ENCODE results near the gene GKAP1.
A peak's percentile ranks its signal among the peaks of the same experiment; 100 is the strongest.
"Not testable (repeated sequence)": the region's sequence is repeated elsewhere in the genome, so short reads cannot be mapped to it uniquely, and the experiment has no call there.

GKAP1 gene

DNA sequence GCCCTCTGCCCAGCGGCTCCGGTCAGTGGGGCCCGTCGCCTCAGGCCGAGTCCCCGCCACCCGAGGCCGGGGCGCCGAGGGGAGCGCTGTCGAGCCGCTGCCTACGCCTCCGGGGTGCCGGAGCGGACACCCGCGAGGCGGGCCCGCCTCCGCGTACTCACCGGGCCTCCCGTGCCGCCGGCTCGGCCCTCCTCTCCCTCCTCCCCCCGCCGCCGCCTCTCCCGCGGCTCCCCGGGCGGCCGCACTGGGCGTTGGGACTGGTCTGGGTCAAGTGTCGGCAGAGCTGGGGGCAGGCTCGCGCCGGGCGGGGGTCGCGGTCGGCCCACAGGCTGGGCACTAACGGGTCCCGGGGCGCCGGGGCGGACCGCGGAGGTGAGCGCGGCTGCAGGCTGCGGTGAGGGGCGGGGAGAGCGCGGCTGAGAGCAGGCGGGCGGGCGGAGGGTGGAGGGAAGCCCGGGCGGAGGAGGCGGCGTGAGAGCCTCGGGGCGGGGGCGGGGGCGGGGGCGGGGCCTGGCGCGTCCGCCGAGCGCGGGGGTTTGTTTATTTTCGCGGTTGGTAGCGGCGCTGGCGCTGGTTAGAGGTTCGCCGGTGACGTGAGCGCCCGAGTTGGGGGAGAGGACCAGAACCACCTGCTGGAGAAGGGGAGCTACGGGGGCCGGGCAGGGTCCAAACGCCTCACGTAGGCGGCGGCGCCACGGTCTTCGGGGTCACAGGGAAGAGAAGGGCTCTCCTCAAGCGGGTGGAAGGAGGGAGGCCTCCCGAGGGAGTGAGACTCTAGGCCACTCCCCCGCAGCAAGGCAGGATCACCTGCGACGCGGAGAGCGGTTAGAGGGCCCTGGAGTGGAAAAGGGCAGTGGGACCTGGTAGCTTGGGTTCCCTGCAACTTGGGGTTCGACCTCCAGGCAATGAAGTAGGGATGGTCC is at the start of gene GKAP1:
GKAP1 (minus strand) TSS at position 414 of the 923 bp plus-strand sequence. CDS start 11,252 bp downstream, outside the sequence.
- DNase-seq (ENCODE audit: low read depth in 1 of 2, low spot score in 1 of 2): peak; percentile 34 to 50

DNA sequence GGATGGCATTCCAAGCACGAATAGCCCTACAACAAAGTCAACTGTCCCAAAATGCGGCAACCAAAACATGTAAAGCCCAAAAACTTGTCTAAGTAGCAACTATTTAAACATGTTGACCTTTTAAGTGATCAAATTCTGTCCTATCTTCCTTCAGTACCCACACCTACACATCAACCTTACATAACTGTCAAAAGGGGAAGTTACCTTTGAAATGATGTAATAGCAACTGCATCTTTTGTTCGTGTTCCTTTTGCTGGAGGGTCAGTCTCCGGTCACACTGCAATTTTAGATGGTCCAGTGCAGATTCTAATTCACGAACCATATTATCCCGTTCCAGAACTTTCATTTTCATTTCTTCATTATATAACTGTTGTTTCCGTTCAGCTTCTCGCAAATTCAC is 32.3 kb upstream of the GKAP1 start:
- DNase-seq (ENCODE audit: low read depth in 1 of 2, low spot score in 1 of 2): not testable (repeated sequence)

- not testable (repeated sequence) for DNase-seq (ENCODE audit: low read depth in 1 of 2, low spot score in 1 of 2)
Observed at GRCh38 chr9:83837070-83837643, 19.6 kb upstream of the GKAP1 start.

- DNase-seq (ENCODE audit: low read depth in 1 of 2, low spot score in 1 of 2): not testable (repeated sequence)
Observed at GRCh38 chr9:83830426-83831071, 13.0 kb upstream of the GKAP1 start.

DNA sequence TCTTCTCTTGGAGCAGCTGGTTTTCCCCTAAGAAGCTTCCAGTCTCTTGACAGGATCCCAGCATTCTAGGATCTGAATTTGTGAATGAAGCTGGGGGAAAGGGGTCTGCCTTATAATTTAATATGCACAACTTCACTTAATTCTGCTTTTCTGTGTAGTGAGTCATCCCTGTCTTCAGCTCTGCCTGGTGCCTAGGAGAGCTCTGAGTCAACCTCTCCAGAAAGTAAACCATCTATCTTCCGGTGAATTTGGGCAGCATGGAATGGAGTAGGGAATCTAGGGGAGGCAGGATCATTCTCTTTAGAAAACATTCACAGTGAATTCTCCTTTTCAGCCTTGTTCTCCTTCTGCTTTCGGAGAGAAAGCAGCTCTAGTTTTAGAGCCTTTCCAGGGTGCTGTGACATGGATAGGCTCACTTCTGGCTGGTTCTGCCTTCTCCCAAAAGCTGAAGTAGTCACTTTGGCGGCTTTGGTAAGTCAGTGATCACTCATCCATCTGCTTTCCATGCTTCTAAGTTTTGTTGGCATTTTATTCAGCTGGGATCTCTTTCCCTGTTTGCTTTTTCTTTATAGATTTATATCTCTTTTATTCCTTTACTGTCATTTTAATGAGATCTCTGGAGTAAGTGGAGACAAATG is 7.5 kb upstream of the GKAP1 start:
- DNase-seq (ENCODE audit: low read depth in 1 of 2, low spot score in 1 of 2): not testable (repeated sequence)

DNA sequence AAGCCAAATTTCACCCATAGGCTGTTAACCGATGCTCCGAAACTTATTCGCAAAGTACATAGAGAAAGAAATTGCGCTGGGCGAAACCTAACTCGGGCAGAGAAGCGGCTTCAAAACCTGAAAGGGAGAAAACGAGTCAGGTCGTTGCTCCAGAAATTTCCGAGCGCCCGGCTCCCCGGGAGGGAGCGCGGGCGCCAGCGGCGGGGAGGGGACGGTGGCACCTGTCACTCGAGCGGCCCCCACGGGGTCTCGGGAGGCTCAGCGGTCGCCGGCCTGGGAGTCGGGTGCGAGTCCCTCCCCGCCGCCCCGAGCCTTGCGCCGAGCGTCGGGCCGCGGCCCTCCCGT is 586 bp downstream of the GKAP1 start:
- DNase-seq (ENCODE audit: low read depth in 1 of 2, low spot score in 1 of 2): peak; percentile 1 to 2

- not testable (repeated sequence) for DNase-seq (ENCODE audit: low read depth in 1 of 2, low spot score in 1 of 2)
Observed at GRCh38 chr9:83815120-83815519, 2.4 kb downstream of the GKAP1 start.

GRCh38 chr9:83809213-83809612 is 8.4 kb downstream of the GKAP1 start:
- DNase-seq (ENCODE audit: low read depth in 1 of 2, low spot score in 1 of 2): not testable (repeated sequence)

DNA sequence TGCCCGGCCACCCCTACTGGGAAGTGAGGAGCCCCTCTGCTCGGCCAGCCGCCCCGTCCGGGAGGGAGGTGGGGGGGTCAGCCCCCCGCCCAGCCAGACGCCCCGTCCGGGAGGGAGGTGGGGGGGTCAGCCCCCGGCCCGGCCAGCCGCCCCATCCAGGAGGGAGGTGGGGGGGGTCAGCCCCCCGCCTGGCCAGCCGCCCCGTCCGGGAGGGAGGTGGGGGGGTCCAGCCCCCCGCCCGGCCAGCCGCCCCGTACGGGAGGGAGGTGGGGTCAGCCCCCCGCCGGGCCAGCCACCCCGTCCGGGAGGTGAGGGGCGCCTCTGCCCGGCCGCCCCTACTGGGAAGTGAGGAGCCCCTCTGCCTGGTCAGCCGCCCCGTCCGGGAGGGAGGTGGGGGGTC is 13.1 kb downstream of the GKAP1 start:
- DNase-seq (ENCODE audit: low read depth in 1 of 2, low spot score in 1 of 2): not testable (repeated sequence)

GRCh38 chr9:83803941-83804340 is 13.6 kb downstream of the GKAP1 start:
- DNase-seq (ENCODE audit: low read depth in 1 of 2, low spot score in 1 of 2): not testable (repeated sequence)

DNA sequence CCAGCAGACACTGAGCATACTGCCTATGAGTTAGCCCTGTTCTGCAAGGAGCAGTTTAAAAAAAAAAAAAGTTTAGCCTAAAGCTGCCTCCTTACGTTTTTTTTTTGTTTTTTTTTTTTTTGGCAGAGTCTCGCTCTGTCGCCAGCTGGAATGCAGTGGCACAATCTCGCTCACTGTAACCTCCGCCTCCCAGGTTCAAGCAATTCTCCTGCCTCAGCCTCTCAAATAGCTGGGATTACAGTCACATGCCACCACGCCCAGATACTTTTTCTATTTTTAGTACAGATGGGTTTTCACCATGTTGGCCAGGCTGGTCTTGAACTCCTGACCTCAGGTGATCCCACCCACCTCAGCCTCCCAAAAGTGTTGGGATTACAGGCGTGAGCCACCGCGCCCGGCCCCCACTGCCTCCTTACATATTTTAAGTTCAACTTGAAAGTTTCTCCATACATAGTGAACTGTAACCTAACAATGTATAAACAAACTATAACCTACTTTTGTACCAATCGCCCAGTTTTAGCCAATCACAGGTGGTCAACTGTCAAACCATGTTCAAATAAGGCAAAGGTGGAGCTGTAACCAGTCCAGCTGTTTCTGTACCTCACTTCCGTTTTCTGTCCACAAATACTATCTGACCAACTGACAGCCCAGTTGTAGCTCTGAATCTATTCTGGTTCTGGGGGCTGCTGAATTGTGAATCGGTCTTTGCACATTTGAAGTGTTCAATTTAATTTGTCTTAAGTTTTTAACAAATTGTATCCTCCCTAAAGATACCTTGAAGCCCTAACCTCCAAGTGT is 17.1 kb downstream of the GKAP1 start:
- DNase-seq (ENCODE audit: low read depth in 1 of 2, low spot score in 1 of 2): no peak

DNA sequence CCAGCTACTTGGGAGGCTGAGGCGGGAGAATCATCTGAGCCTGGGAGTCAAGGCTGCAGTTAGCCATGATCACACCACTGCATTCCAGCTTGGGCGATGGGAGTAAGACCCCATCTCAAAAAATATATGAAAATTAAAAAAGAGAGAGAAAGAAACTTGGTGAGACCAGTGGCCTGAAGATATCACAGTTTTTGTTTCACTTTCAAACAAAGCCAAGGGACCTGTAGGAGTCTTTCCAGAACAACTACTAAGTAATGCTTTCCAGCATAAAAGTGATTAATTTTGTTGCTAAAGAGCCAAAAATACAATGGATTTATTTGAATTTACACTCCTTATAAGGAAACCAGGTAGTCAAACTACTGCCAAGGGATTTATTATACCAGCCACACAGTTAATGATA is 23.5 kb downstream of the GKAP1 start:
- DNase-seq (ENCODE audit: low read depth in 1 of 2, low spot score in 1 of 2): no peak

DNA sequence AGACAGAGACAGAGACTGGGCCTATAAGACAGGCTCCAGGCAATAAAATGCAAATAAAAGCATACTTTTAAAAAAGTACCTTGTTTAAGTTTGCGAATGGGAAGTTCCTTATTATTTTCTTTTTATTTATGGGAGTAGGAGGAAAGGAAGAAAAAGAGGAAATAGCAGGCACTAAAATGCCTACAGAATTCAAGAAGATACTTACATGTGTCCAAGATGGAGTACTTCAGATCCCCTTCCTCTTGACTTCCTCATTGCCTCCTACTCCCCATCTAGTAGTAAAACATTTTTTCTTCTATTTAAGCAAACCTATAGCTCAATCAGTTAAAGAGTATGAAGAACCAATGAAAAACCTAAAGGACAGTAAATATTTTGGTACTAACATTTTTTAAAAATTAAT is 24.8 kb downstream of the GKAP1 start:
- no peak for DNase-seq (ENCODE audit: low read depth in 1 of 2, low spot score in 1 of 2)

DNA sequence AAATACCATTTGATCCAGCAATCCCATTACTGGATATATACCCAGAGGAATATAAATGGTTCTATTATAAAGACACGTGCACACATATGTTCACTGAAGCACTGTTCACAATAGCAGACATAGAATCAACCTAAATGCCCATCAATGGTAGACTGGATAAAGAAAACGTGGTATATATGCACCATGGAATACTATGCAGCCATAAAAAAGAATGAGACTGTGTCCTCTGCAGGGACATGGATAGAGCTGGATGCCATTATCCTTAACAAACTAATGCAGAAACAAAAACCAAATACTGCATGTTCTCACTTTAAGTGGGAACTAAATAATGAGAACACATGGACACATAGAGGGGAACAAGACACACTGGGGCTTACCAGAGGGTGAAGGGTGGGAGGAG is 39.4 kb downstream of the GKAP1 start:
- no peak for DNase-seq (ENCODE audit: low read depth in 1 of 2, low spot score in 1 of 2)

- DNase-seq (ENCODE audit: low read depth in 1 of 2, low spot score in 1 of 2): no peak
Observed at GRCh38 chr9:83775932-83776331, 41.6 kb downstream of the GKAP1 start.

DNA sequence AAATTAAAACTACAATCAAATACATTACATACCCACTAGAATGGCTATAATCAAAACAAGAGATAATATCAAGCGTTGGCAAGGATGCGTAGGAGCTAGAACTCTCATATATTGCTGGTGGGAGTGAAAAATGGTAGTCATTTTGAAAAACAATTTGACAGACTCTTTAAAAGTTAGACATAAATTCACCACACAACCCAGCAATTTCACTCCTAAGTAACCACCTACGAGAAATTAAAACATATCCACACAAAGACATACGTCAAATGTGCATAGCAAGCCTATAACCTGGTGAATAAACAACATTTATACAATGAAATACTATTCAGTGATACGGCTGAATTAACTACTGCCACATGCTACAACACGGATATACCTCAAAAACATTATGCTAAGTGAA is 44.7 kb downstream of the GKAP1 start:
- no peak for DNase-seq (ENCODE audit: low read depth in 1 of 2, low spot score in 1 of 2)

- no peak for DNase-seq (ENCODE audit: low read depth in 1 of 2, low spot score in 1 of 2)
Observed at GRCh38 chr9:83765376-83765775, 52.2 kb downstream of the GKAP1 start.

- DNase-seq (ENCODE audit: low read depth in 1 of 2, low spot score in 1 of 2): no peak
Observed at GRCh38 chr9:83754383-83754977, 63.1 kb downstream of the GKAP1 start.

GRCh38 chr9:83749706-83750105 is 67.9 kb downstream of the GKAP1 start:
- DNase-seq (ENCODE audit: low read depth in 1 of 2, low spot score in 1 of 2): no peak

DNA sequence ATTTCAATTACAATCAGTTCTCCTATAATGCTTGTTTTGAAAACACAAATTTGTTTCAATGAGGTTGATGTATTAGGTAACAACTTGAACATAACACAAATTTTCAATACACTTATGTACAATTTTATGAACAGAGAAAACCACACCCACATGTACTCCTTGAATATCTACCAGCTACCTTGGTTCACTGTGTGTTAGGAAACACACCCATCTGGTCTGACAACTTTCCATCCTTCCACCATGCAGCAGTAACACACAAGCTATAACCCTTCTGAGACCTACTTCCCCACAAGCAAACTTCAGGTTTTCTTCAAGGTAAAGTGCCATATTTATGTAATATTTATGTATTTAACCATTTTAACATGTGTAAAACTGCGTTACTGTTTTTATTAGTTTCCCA is 73.4 kb downstream of the GKAP1 start:
- no peak for DNase-seq (ENCODE audit: low read depth in 1 of 2, low spot score in 1 of 2)
